K562 (cell line): ENCODE results near the gene PLPP4. TPM values are rescaled to one million over a fixed set of nuclear protein-coding genes. Genes with fewer than 3 reads are reported as not detected.

Experiments
- ATAC-seq: fragments of 200-7000 bp; cut with Tn5 transposase; 3 replicates; pipeline ENCODE4 v1.9.1; 2020; ENCODE audit warnings: moderate library complexity
- BruUV-seq: library from RNA; stranded (reverse); fragments of 400-500 nt; replicated peaks from 2 replicates; lab custom pipeline; 2021; lab: Mats Ljungman, UMichigan
- CTCF ChIA-PET: fragments of 300-600 bp; formaldehyde crosslinking; extraction: SDS; loops from one replicate; lab custom pipeline; 2021; ENCODE audit warnings: low intra/inter-chr PET ratio; lab: Yijun Ruan, JAX
- POLR2A ChIA-PET: fragments of 300-600, 350-650 bp; sonication (Branson Sonifier 250); formaldehyde crosslinking; extraction: SDS; loops from one replicate; lab custom pipeline; 2021; ENCODE audit warnings: antibody characterized with exemption, inconsistent platforms; lab: Yijun Ruan, JAX
- DNase-seq, 4 experiments: peaks; one replicate each; pipeline versions ENCODE4 v3.0.0 to v3.0.0-alpha.2; 2011 to 2018; ENCODE audit warnings: low spot score in 3 of 4, mixed read lengths in 3 of 4; ENCODE audit errors: extremely low read depth in 1 of 4
- FAIRE-seq: peaks from 2 replicates; lab custom pipeline; 2011; peaks lifted over from hg19 to GRCh38; lab: Jason Lieb, UNC
- H2AFZ ChIP-seq: 2 replicates; pipeline ENCODE4 v1.6.0; 2011; ENCODE audit warnings: low read depth, low read length, control low read depth, inconsistent platforms
- H3K27ac ChIP-seq: fragments of 200-600 bp; 3 replicates; pipeline ENCODE4 v1.8.0; 2011; ENCODE audit warnings: low read depth, mild to moderate bottlenecking, control low read depth, inconsistent platforms, low read length, moderate library complexity, mixed read lengths; ENCODE audit errors: extremely low read depth
- H3K27me3 ChIP-seq, 2 experiments: fragments of 300-600 bp in 1 of 2; 2 replicates in 1 of 2; 3 replicates in 1 of 2; pipeline versions ENCODE4 v1.6.0 to v1.8.0; 2011; ENCODE audit warnings: inconsistent platforms in 2 of 2, low read length in 2 of 2, mild to moderate bottlenecking in 1 of 2, mixed read lengths in 1 of 2, moderate library complexity in 1 of 2; ENCODE audit not compliant: control insufficient read depth in 2 of 2, insufficient read depth in 2 of 2
- H3K36me3 ChIP-seq: fragments of 300-600 bp; 3 replicates; pipeline ENCODE4 v1.8.0; 2011; ENCODE audit warnings: mild to moderate bottlenecking, low read length, inconsistent platforms; ENCODE audit not compliant: control insufficient read depth, insufficient read depth
- H3K4me1 ChIP-seq, 2 experiments: fragments of 200-600 bp in 1 of 2; replicated peaks in 1 of 2; 2 replicates in 1 of 2; 3 replicates in 1 of 2; pipeline versions ENCODE4 v1.5.1 to v1.8.0; 2011; ENCODE audit warnings: inconsistent platforms in 2 of 2, low read length in 2 of 2, mild to moderate bottlenecking in 1 of 2, mixed read lengths in 1 of 2, moderate library complexity in 1 of 2; ENCODE audit not compliant: control insufficient read depth in 2 of 2, insufficient read depth in 2 of 2
- H3K4me2 ChIP-seq: 2 replicates; pipeline ENCODE4 v1.6.1; 2011; ENCODE audit warnings: low read length, control low read depth, inconsistent platforms, mixed read lengths; ENCODE audit not compliant: insufficient read depth
- H3K4me3 ChIP-seq: fragments of 200-600 bp; sonication (generic), shearing (Covaris generic); 2 replicates; pipeline ENCODE4 v1.5.1; 2016; ENCODE audit warnings: control low read depth, inconsistent platforms
- H3K79me2 ChIP-seq: fragments of 200-600 bp; 3 replicates; pipeline ENCODE4 v1.8.0; 2011; ENCODE audit warnings: low read length, inconsistent platforms; ENCODE audit not compliant: control insufficient read depth, insufficient read depth
- H3K9ac ChIP-seq, 2 experiments: 2 replicates each; pipeline versions ENCODE4 v1.6.0 to v1.6.1; 2011; ENCODE audit warnings: low read depth in 2 of 2, low read length in 2 of 2, control low read depth in 1 of 2, inconsistent platforms in 1 of 2, mild to moderate bottlenecking in 1 of 2, mixed read lengths in 1 of 2; ENCODE audit not compliant: insufficient read depth in 1 of 2
- H3K9me1 ChIP-seq: one replicate; pipeline ENCODE4 v1.6.0; 2011; ENCODE audit warnings: inconsistent platforms, mild to moderate bottlenecking, low read length, moderate library complexity; ENCODE audit not compliant: control insufficient read depth, insufficient read depth
- H3K9me3 ChIP-seq: replicated peaks from 2 replicates; pipeline ENCODE4 v1.5.1; 2011; ENCODE audit warnings: low read depth, low read length, inconsistent platforms; ENCODE audit not compliant: control insufficient read depth, insufficient read depth
- H4K20me1 ChIP-seq: replicated peaks from 2 replicates; pipeline ENCODE4 v1.6.1; 2011; ENCODE audit warnings: low read length, inconsistent platforms, mixed read lengths; ENCODE audit not compliant: control insufficient read depth, insufficient read depth
- ATF6 ChIP-seq: sonication (generic); formaldehyde crosslinking; IDR thresholded peaks from 2 replicates; pipeline ENCODE4 v1.4.0; 2020; ENCODE audit warnings: mild to moderate bottlenecking, missing genetic modification reagents
- FIP1L1 ChIP-seq: fragments of 200-400 bp; formaldehyde crosslinking; IDR thresholded peaks from 2 replicates; pipeline ENCODE4 v1.6.1; 2018; ENCODE audit warnings: mild to moderate bottlenecking, low read depth, low read length; ENCODE audit not compliant: poor library complexity, severe bottlenecking
- KDM2B ChIP-seq: fragments of 250-450 bp; sonication (Bioruptor Pico); IDR thresholded peaks from 2 replicates; pipeline ENCODE4 v1.8.0; 2021; ENCODE audit warnings: mild to moderate bottlenecking, moderate library complexity
- MCM3 ChIP-seq: fragments of 450-650 bp; IDR thresholded peaks from 2 replicates; pipeline ENCODE4 v1.6.1; 2016
- MXI1 ChIP-seq: IDR thresholded peaks from 2 replicates; pipeline ENCODE4 v1.6.1; 2011; ENCODE audit warnings: low read depth, mild to moderate bottlenecking, improper control_type of control experiment, low read length
- RBM15 ChIP-seq: fragments of 200-400 bp; formaldehyde crosslinking; IDR thresholded peaks from 2 replicates; pipeline ENCODE4 v1.6.1; 2018; ENCODE audit warnings: mild to moderate bottlenecking, low read length, moderate library complexity; ENCODE audit not compliant: insufficient read depth
- TGIF2 ChIP-seq: sonication (generic); formaldehyde crosslinking; IDR thresholded peaks from 2 replicates; pipeline ENCODE4 v1.8.1; 2022; ENCODE audit warnings: mild to moderate bottlenecking, missing genetic modification reagents, moderate library complexity
- THAP7 ChIP-seq: fragments of 250-450 bp; sonication (Bioruptor Pico); IDR thresholded peaks from 2 replicates; pipeline ENCODE4 v1.5.0; 2021
- XRCC5 ChIP-seq: fragments of 200-400 bp; formaldehyde crosslinking; IDR thresholded peaks from 2 replicates; pipeline ENCODE4 v1.6.1; 2017; ENCODE audit warnings: low read depth, mild to moderate bottlenecking, low read length
- ZBTB2 ChIP-seq: fragments of 450-650 bp; IDR thresholded peaks from 2 replicates; pipeline ENCODE4 v1.6.1; 2016; ENCODE audit warnings: antibody characterized with exemption
- ZNF274 ChIP-seq: IDR thresholded peaks from 2 replicates; pipeline ENCODE4 v1.6.1; 2011; ENCODE audit warnings: low read depth, mild to moderate bottlenecking, low read length, moderate library complexity, borderline replicate concordance
- ZNF79 ChIP-seq: fragments of 250-450 bp; sonication (Bioruptor Pico); IDR thresholded peaks from 2 replicates; pipeline ENCODE4 v1.4.0; 2020; ENCODE audit warnings: low read depth, mild to moderate bottlenecking, moderate library complexity
- WGBS: fragments of 100-300 bp; shearing (Covaris generic); methylation state at CpG from one replicate; pipeline ENCODE4 v1.1.6; 2016; ENCODE audit warnings: low coverage, mixed read lengths; ENCODE audit not compliant: insufficient coverage; ENCODE audit errors: missing lambda C conversion rate; 5-methylcytosine and 5-hydroxymethylcytosine counted together
- in situ Hi-C: fragments of 300-500 bp; cut with MboI; formaldehyde crosslinking; loops from 4 replicates; pipeline ENCODE4 v1.15.0; 2018; ENCODE audit warnings: inconsistent platforms, mixed read lengths
- intact Hi-C: fragments of 100-400 bp; cut with micrococcal nuclease; formaldehyde crosslinking; loops from 2 replicates; pipeline ENCODE4 v1.14.2; 2022
- polyA plus RNA-seq, 8 experiments: library from polyadenylated mRNA; depleted of rRNA in 4 of 8; stranded (reverse) in 5 of 8; unstranded in 3 of 8; fragments of >200 nt; fragmentation: Nextera tagmentation in 2 of 8; fragmentation: Illumina TruSeq in 1 of 8; extraction: Ambion mirVana in 2 of 8; extraction: Trizol in 1 of 8; gene quantifications; 2 replicates each; pipeline versions ENCODE4 v1.2.1 to v1.2.3, GENCODE V29; 2011 to 2014; ENCODE audit warnings: inconsistent platforms in 1 of 8, missing spikeins in 1 of 8
- total RNA-seq, 7 experiments: library from RNA; depleted of rRNA in 6 of 7; stranded (reverse); fragments of >200 nt in 6 of 7; fragmentation: Illumina TruSeq in 2 of 7; extraction: Trizol in 2 of 7; gene quantifications; 2 replicates each; pipeline versions ENCODE4 v1.2.1 to v1.2.3, GENCODE V29; 2011 to 2021; ENCODE audit warnings: low replicate concordance in 1 of 7

The PLPP4 gene
- total and polyA plus RNA-seq, 9 of the 15 experiments (the other 6 are each of a cell fraction or from before 2014, with no cell fraction given): 0.08 TPM; not detected in 8

- ATAC-seq (no peak), DNase-seq (no peak), FAIRE-seq (no peak)
- TF ChIP-seq MXI1 (no peak), THAP7 (CRISPR knock-in tag) (no peak), MCM3 (no peak), RBM15 (no peak), XRCC5 (no peak), KDM2B (no peak), ZNF79 (CRISPR knock-in tag) (no peak), ZNF274 (no peak), TGIF2 (CRISPR knock-in tag) (no peak), FIP1L1 (no peak), ATF6 (CRISPR knock-in tag) (no peak), ZBTB2 (no peak)
- Histone ChIP-seq H3K79me2 (no peaks in the 10 kb centered on the region), H4K20me1 (no peaks in the 10 kb centered on the region), H3K9me3 (no peaks in the 10 kb centered on the region), H3K36me3 (no peaks in the 10 kb centered on the region), H3K9me1 (no peaks in the 10 kb centered on the region), H3K4me1 (no peaks in the 10 kb centered on the region), H3K4me3 (no peak overlapping the region), H3K27me3 (no peaks in the 10 kb centered on the region), H3K9ac (no peak overlapping the region), H3K4me2 (no peak overlapping the region), H2AFZ (no peak overlapping the region), H3K27ac (no peak overlapping the region)
- intact Hi-C loops: no loop called here
- in situ Hi-C loops: no loop called here
- ChIA-PET CTCF (no interaction called here), POLR2A (interaction anchor here (0.6 kb wide), 1 partner anchor 76 kb away, joined by 4 read pairs; no protein-coding TSS in a partner anchor)
- no TSS peak for BruUV-seq
- WGBS: 0% methylated on average over 7 of the region's 7 CpGs
Measured at GRCh38 chr10:120542591-120542990, 85.6 kb downstream of the PLPP4 start.
